NK-92 (cell line): ENCODE data around the gene FHL1.

Experiments used
- DNase-seq: peaks from one replicate; lab custom pipeline; 2025; ENCODE audit not compliant: unreplicated experiment; lab: John Stamatoyannopoulos, UW

Gene FHL1

GRCh38 chrX:136185401-136186022 lies 38.2 kb downstream of the FHL1 start:
- DNase-seq, result no peak

- DNase-seq, result no peak
Observed at GRCh38 chrX:136186023-136186413, 38.7 kb downstream of the FHL1 start.

- no peak for DNase-seq
Observed at GRCh38 chrX:136189222-136189621, 41.9 kb downstream of the FHL1 start.

GRCh38 chrX:136190038-136190713 lies 42.8 kb downstream of the FHL1 start:
- DNase-seq, result no peak

- DNase-seq, result no peak
Observed at GRCh38 chrX:136191171-136191570, 43.8 kb downstream of the FHL1 start.

- no peak for DNase-seq
Observed at GRCh38 chrX:136192135-136192534, 44.8 kb downstream of the FHL1 start.

GRCh38 chrX:136192839-136193414 lies 45.6 kb downstream of the FHL1 start:
- DNase-seq, result no peak

GRCh38 chrX:136193771-136194170 lies 46.4 kb downstream of the FHL1 start:
- DNase-seq, result no peak

- no peak for DNase-seq
Observed at GRCh38 chrX:136194536-136194935, 47.2 kb downstream of the FHL1 start.

- no peak for DNase-seq
Observed at GRCh38 chrX:136195247-136195646, 47.9 kb downstream of the FHL1 start.

GRCh38 chrX:136196691-136197155 lies 49.4 kb downstream of the FHL1 start:
- no peak for DNase-seq

GRCh38 chrX:136198010-136198409 lies 50.7 kb downstream of the FHL1 start:
- no peak for DNase-seq

GRCh38 chrX:136198678-136199243 lies 51.4 kb downstream of the FHL1 start:
- no peak for DNase-seq

- no peak for DNase-seq
Observed at GRCh38 chrX:136199365-136199764, 52.0 kb downstream of the FHL1 start.

- no peak for DNase-seq
Observed at GRCh38 chrX:136200466-136200865, 53.1 kb downstream of the FHL1 start.

GRCh38 chrX:136201601-136202000 lies 54.3 kb downstream of the FHL1 start:
- DNase-seq, result no peak

GRCh38 chrX:136202889-136203288 lies 55.6 kb downstream of the FHL1 start:
- no peak for DNase-seq

- DNase-seq, result no peak
Observed at GRCh38 chrX:136203438-136203837, 56.1 kb downstream of the FHL1 start.

GRCh38 chrX:136203951-136204350 lies 56.6 kb downstream of the FHL1 start:
- no peak for DNase-seq

- no peak for DNase-seq
Observed at GRCh38 chrX:136204571-136204970, 57.2 kb downstream of the FHL1 start.

GRCh38 chrX:136205882-136206380 lies 58.6 kb downstream of the FHL1 start:
- no peak for DNase-seq

GRCh38 chrX:136206916-136207315 lies 59.6 kb downstream of the FHL1 start:
- no peak for DNase-seq
